Measurements from ENCODE around the gene KRTAP2-1.
"Not testable (repeated sequence)": the region's sequence is repeated elsewhere in the genome, so short reads cannot be mapped to it uniquely, and the experiment has no call there.

- not testable (repeated sequence) for TF ChIP-seq CTCF (IDR thresholded peaks at IDR 0.05); EZH2 (IDR thresholded peaks at IDR 0.05; ENCODE audit: borderline replicate concordance, insufficient read depth, low read depth, low read length, poor library complexity, severe bottlenecking)
These were observed 41.7 kb upstream of the KRTAP2-1 start for GRCh38 chr17:41088760-41089352.
